ENCODE results near the gene LRFN2.

The LRFN2 gene

GRCh38 chr6:40398810-40399477, 188.2 kb downstream of the LRFN2 start:
- DNase-seq (ENCODE audit: low read depth): no peak

GRCh38 chr6:40398034-40398691, 189.0 kb downstream of the LRFN2 start:
- no peak for DNase-seq (ENCODE audit: low read depth)

GRCh38 chr6:40397287-40398033, 189.7 kb downstream of the LRFN2 start:
- DNase-seq (ENCODE audit: low read depth): no peak

GRCh38 chr6:40395698-40396076, 191.5 kb downstream of the LRFN2 start:
- no peak for DNase-seq (ENCODE audit: low read depth)

- DNase-seq (ENCODE audit: low read depth): no peak
These were observed 192.0 kb downstream of the LRFN2 start for GRCh38 chr6:40395066-40395697.

- DNase-seq (ENCODE audit: low read depth): no peak
These were observed 192.8 kb downstream of the LRFN2 start for GRCh38 chr6:40394381-40394780.

- DNase-seq (ENCODE audit: low read depth): no peak
These were observed 193.5 kb downstream of the LRFN2 start for GRCh38 chr6:40393641-40394040.

- DNase-seq (ENCODE audit: low read depth): no peak
These were observed 194.6 kb downstream of the LRFN2 start for GRCh38 chr6:40392589-40392988.

- DNase-seq (ENCODE audit: low read depth): no peak
These were observed 195.2 kb downstream of the LRFN2 start for GRCh38 chr6:40391851-40392517.

- DNase-seq (ENCODE audit: low read depth): no peak
These were observed 196.1 kb downstream of the LRFN2 start for GRCh38 chr6:40391086-40391485.

- DNase-seq (ENCODE audit: low read depth): no peak
These were observed 196.9 kb downstream of the LRFN2 start for GRCh38 chr6:40390144-40390800.

GRCh38 chr6:40389254-40389653, 197.9 kb downstream of the LRFN2 start:
- DNase-seq (ENCODE audit: low read depth): no peak

GRCh38 chr6:40387871-40388264, 199.3 kb downstream of the LRFN2 start:
- DNase-seq (ENCODE audit: low read depth): no peak

- DNase-seq (ENCODE audit: low read depth): no peak
These were observed 199.9 kb downstream of the LRFN2 start for GRCh38 chr6:40387127-40387870.

- no peak for DNase-seq (ENCODE audit: low read depth)
These were observed 201.0 kb downstream of the LRFN2 start for GRCh38 chr6:40386200-40386599.

GRCh38 chr6:40383348-40384115, 203.6 kb downstream of the LRFN2 start:
- no peak for DNase-seq (ENCODE audit: low read depth)

- DNase-seq (ENCODE audit: low read depth): no peak
These were observed 206.9 kb downstream of the LRFN2 start for GRCh38 chr6:40380271-40380670.

- no peak for DNase-seq (ENCODE audit: low read depth)
These were observed 207.4 kb downstream of the LRFN2 start for GRCh38 chr6:40379811-40380210.

- no peak for DNase-seq (ENCODE audit: low read depth)
These were observed 208.5 kb downstream of the LRFN2 start for GRCh38 chr6:40378725-40379074.

GRCh38 chr6:40378071-40378724, 209.0 kb downstream of the LRFN2 start:
- no peak for DNase-seq (ENCODE audit: low read depth)
